Mucosa of descending colon (tissue), 3 donors: ENCODE data around the gene MTA1. TPM values are rescaled to one million over a fixed set of nuclear protein-coding genes. Genes with fewer than 3 reads are reported as not detected.

Experiments used
- ATAC-seq: fragments of 200-7000 bp; cut with Tn5 transposase; one replicate; pipeline ENCODE4 v1.9.1; 2020; ENCODE audit warnings: mild to moderate bottlenecking, moderate library complexity
- DNase-seq, 3 donors: peaks; one replicate each; pipeline ENCODE4 v3.0.0-alpha.2; 2020
- H3K36me3 ChIP-seq: fragments of 200-600 bp; one replicate; pipeline ENCODE4 v1.8.0; 2021; ENCODE audit warnings: low read depth, mild to moderate bottlenecking
- H3K4me1 ChIP-seq: fragments of 200-600 bp; one replicate; pipeline ENCODE4 v1.8.0; 2021; ENCODE audit warnings: low read depth, mild to moderate bottlenecking
- H3K4me3 ChIP-seq: fragments of 200-600 bp; one replicate; pipeline ENCODE4 v1.8.0; 2021; ENCODE audit warnings: mild to moderate bottlenecking
- H3K9me3 ChIP-seq: fragments of 200-600 bp; one replicate; pipeline ENCODE4 v1.8.0; 2021; ENCODE audit warnings: mild to moderate bottlenecking
- CTCF ChIP-seq: fragments of 200-600 bp; IDR thresholded peaks from one replicate; pipeline ENCODE4 v1.8.0; 2022; ENCODE audit warnings: antibody characterized with exemption, mild to moderate bottlenecking
- intact Hi-C, 2 donors: fragments of 100-400 bp; cut with DNase I in 1 of 2; cut with micrococcal nuclease in 1 of 2; formaldehyde crosslinking; loops; one replicate each; pipeline versions ENCODE4 v1.11.0 to v1.11.1; 2022; cut with DNase I, micrococcal nuclease
- total RNA-seq, 3 donors: library from RNA; stranded (reverse); fragmentation: NEBNext Ultra II Directional in 2 of 3; extraction: Animal tissue kit (Norgen Biotek cat#: 25700) in 2 of 3; gene quantifications; one replicate each; pipeline versions ENCODE4 v1.2.1 to v1.2.4, GENCODE V29; 2021 to 2023
- donor health status: DM: no; HTN: no; CAD: no; lungs with moderate emphysema.
- donor health status: DM: no; HTN: no; CAD: no.
- donor health status: DM: no; HTN: yes; CAD: no.

MTA1 gene
- total RNA-seq, 3 donors from 2014 or later = 76.4 to 105 (median 79.7) TPM

GRCh38 chr14:105418269-105419194 lies 1.1 kb upstream of the MTA1 start:
- Histone ChIP-seq H3K9me3 (no peaks in the 10 kb centered on the region), H3K4me3 (no peak overlapping the region), H3K4me1 (peaks cover 19% of the 10 kb centered on the region), H3K36me3 (no peaks in the 10 kb centered on the region)
- intact Hi-C loops = no loop called here
- no peak for TF ChIP-seq CTCF
- peak; percentile 15 for ATAC-seq
- DNase-seq = no peak

GRCh38 chr14:105420101-105420973 lies 710 bp downstream of the MTA1 start:
- ATAC-seq (no peak), DNase-seq (no peak)
- intact Hi-C loops = no loop called here
- TF ChIP-seq CTCF = no peak
- Histone ChIP-seq H3K4me3 (peak overlapping the region; percentile 30), H3K36me3 (no peaks in the 10 kb centered on the region), H3K9me3 (no peaks in the 10 kb centered on the region), H3K4me1 (peaks cover 16% of the 10 kb centered on the region)

- TF ChIP-seq CTCF = no peak
- DNase-seq (no peak), ATAC-seq (no peak)
- no peaks in the 10 kb centered on the region for H3K36me3 ChIP-seq
- H3K4me3 ChIP-seq = no peak overlapping the region
- H3K9me3 ChIP-seq = no peaks in the 10 kb centered on the region
- intact Hi-C loops = no loop called here
- H3K4me1 ChIP-seq = peaks cover 16% of the 10 kb centered on the region
Observed at GRCh38 chr14:105420974-105421674, 1.5 kb downstream of the MTA1 start.

- Histone ChIP-seq H3K9me3 (no peaks in the 10 kb centered on the region), H3K4me3 (no peak overlapping the region), H3K36me3 (no peaks in the 10 kb centered on the region), H3K4me1 (peaks cover 16% of the 10 kb centered on the region)
- no peak for DNase-seq
- TF ChIP-seq CTCF = no peak
- ATAC-seq = no peak
- intact Hi-C loops = no loop called here
Observed at GRCh38 chr14:105421723-105422615, 2.3 kb downstream of the MTA1 start.
